Inflammatory macrophage treated with lipopolysaccharide for 1 hour (primary cell): ENCODE results near the gene MARCKSL1.
"Not testable (repeated sequence)": the region's sequence is repeated elsewhere in the genome, so short reads cannot be mapped to it uniquely, and the experiment has no call there.

Experiments
- DNase-seq, 2 donors: peaks; one replicate each; pipeline ENCODE4 v3.0.0-alpha.2; 2020 to 2022

Gene MARCKSL1

GRCh38 chr1:32335790-32336590, at the start of gene MARCKSL1:
Gene MARCKSL1, minus strand, starts transcription at chr1:32336233. Its CDS starts 200 bp downstream, at chr1:32336033.
- peak; percentile 39 to 69 for DNase-seq

GRCh38 chr1:32380057-32380456, 44.0 kb upstream of the MARCKSL1 start:
- peak; percentile 22 to 70 for DNase-seq

- peak in 1 of 2 donors; percentile 33 for DNase-seq
Observed at GRCh38 chr1:32377541-32378220, 41.6 kb upstream of the MARCKSL1 start.

- no peak for DNase-seq
Observed at GRCh38 chr1:32376199-32376598, 40.2 kb upstream of the MARCKSL1 start.

GRCh38 chr1:32373996-32374592, 38.1 kb upstream of the MARCKSL1 start:
- DNase-seq = no peak

- peak in 1 of 2 donors; percentile 10 for DNase-seq
Observed at GRCh38 chr1:32372149-32372756, 36.2 kb upstream of the MARCKSL1 start.

GRCh38 chr1:32367912-32368635, 32.0 kb upstream of the MARCKSL1 start:
- DNase-seq = no peak

- no peak for DNase-seq
Observed at GRCh38 chr1:32365445-32365844, 29.4 kb upstream of the MARCKSL1 start.

GRCh38 chr1:32364836-32365235, 28.8 kb upstream of the MARCKSL1 start:
- no peak for DNase-seq

GRCh38 chr1:32363713-32364112, 27.7 kb upstream of the MARCKSL1 start:
- DNase-seq = no peak

- DNase-seq = no peak
Observed at GRCh38 chr1:32362474-32363313, 26.7 kb upstream of the MARCKSL1 start, which contains the start of the genes FAM229A and TSSK3. Gene FAM229A, minus strand, starts transcription at chr1:32362485. Its CDS starts 394 bp downstream, at chr1:32362091. Gene TSSK3, plus strand, starts transcription at chr1:32362539. Its CDS starts 163 bp downstream, at chr1:32362702.

- peak; percentile 17 to 38 for DNase-seq
Observed at GRCh38 chr1:32361674-32362473, 25.8 kb upstream of the MARCKSL1 start.

GRCh38 chr1:32361308-32361673, 25.3 kb upstream of the MARCKSL1 start:
- no peak for DNase-seq

GRCh38 chr1:32358435-32358834, 22.4 kb upstream of the MARCKSL1 start:
- no peak for DNase-seq

GRCh38 chr1:32357614-32358013, 21.6 kb upstream of the MARCKSL1 start:
- no peak for DNase-seq

- no peak for DNase-seq
Observed at GRCh38 chr1:32356478-32356877, 20.4 kb upstream of the MARCKSL1 start.

- not testable (repeated sequence) for DNase-seq
Observed at GRCh38 chr1:32355778-32356177, 19.7 kb upstream of the MARCKSL1 start.

- DNase-seq = peak in 1 of 2 donors; percentile 31
Observed at GRCh38 chr1:32353886-32354570, 18.0 kb upstream of the MARCKSL1 start.

GRCh38 chr1:32353431-32353830, 17.4 kb upstream of the MARCKSL1 start:
- no peak for DNase-seq

GRCh38 chr1:32352831-32353383, 16.9 kb upstream of the MARCKSL1 start:
- DNase-seq = no peak
